GM12878 (cell line): ENCODE measurements around the gene FLII. TPM values are rescaled to one million over a fixed set of nuclear protein-coding genes. Genes with fewer than 3 reads are reported as not detected.

Source experiments
- CHD1 ChIP-seq: IDR thresholded peaks from 2 replicates; pipeline ENCODE4 v1.6.1; 2012; ENCODE audit warnings: low read depth, low read length, improper control_type of control experiment
- FOS ChIP-seq: IDR thresholded peaks from 3 replicates; pipeline ENCODE4 v1.6.1; 2011; ENCODE audit warnings: borderline replicate concordance; ENCODE audit not compliant: insufficient read length; ENCODE audit errors: extremely low read depth
- HDAC6 ChIP-seq: fragments of 200-600 bp; sonication (generic); IDR thresholded peaks from one replicate; pipeline ENCODE4 v1.8.0; 2017; ENCODE audit warnings: antibody characterized with exemption; ENCODE audit not compliant: unreplicated experiment
- NKRF ChIP-seq: fragments of 450-650 bp; conservative IDR thresholded peaks from 2 replicates; pipeline ENCODE4 v1.6.1; 2017; ENCODE audit warnings: mild to moderate bottlenecking, moderate library complexity
- SMAD1 ChIP-seq: fragments of 450-650 bp; IDR thresholded peaks from 2 replicates; pipeline ENCODE4 v1.6.1; 2018; ENCODE audit warnings: mild to moderate bottlenecking, low read depth; ENCODE audit not compliant: partially characterized antibody
- SMAD5 ChIP-seq: IDR thresholded peaks from 2 replicates; pipeline ENCODE4 v1.6.1; 2016; ENCODE audit warnings: antibody characterized with exemption, low read depth
- SPI1 ChIP-seq: IDR thresholded peaks from 2 replicates; pipeline ENCODE4 v1.6.1; 2011; ENCODE audit warnings: low read depth, mild to moderate bottlenecking, low read length, moderate library complexity, borderline replicate concordance; ENCODE audit not compliant: insufficient read depth
- polyA plus RNA-seq, 11 experiments: library from polyadenylated mRNA; depleted of rRNA in 4 of 11; unstranded in 6 of 11; stranded (reverse) in 5 of 11; fragments of >200 nt; fragmentation: Nextera tagmentation in 4 of 11; fragmentation: Illumina TruSeq in 1 of 11; extraction: Ambion mirVana in 4 of 11; extraction: Trizol in 1 of 11; gene quantifications; 1 replicate in 1 of 11; 2 replicates in 10 of 11; pipeline versions ENCODE4 v1.2.1 to v1.2.3, GENCODE V29; 2011 to 2016; ENCODE audit warnings: inconsistent platforms in 2 of 11, missing spikeins in 2 of 11, low read depth in 1 of 11
- total RNA-seq, 4 experiments: library from RNA; depleted of rRNA in 3 of 4; stranded (reverse); fragments of >200 nt in 3 of 4; fragmentation: Illumina TruSeq in 1 of 4; extraction: Trizol in 1 of 4; gene quantifications; 2 replicates each; pipeline versions ENCODE4 v1.2.1 to v1.2.3, GENCODE V29; 2013 to 2021
- TF ChIP-seq, protein P1 (sequence below): IDR thresholded peaks from 2 replicates; pipeline ENCODE4 v1.6.1; 2012; ENCODE audit warnings: low read length, inconsistent platforms
- TF ChIP-seq, protein P2 (sequence below): fragments of 450-650 bp; IDR thresholded peaks from 2 replicates; pipeline ENCODE4 v1.6.1; 2017; ENCODE audit warnings: mild to moderate bottlenecking, low read depth, inconsistent platforms; ENCODE audit not compliant: poor library complexity, severe bottlenecking

FLII gene
- total and polyA plus RNA-seq, 10 of the 15 experiments (the other 5 are each of a cell fraction or from before 2014, with no cell fraction given): 22.2 to 200 (median 121) TPM

DNA sequence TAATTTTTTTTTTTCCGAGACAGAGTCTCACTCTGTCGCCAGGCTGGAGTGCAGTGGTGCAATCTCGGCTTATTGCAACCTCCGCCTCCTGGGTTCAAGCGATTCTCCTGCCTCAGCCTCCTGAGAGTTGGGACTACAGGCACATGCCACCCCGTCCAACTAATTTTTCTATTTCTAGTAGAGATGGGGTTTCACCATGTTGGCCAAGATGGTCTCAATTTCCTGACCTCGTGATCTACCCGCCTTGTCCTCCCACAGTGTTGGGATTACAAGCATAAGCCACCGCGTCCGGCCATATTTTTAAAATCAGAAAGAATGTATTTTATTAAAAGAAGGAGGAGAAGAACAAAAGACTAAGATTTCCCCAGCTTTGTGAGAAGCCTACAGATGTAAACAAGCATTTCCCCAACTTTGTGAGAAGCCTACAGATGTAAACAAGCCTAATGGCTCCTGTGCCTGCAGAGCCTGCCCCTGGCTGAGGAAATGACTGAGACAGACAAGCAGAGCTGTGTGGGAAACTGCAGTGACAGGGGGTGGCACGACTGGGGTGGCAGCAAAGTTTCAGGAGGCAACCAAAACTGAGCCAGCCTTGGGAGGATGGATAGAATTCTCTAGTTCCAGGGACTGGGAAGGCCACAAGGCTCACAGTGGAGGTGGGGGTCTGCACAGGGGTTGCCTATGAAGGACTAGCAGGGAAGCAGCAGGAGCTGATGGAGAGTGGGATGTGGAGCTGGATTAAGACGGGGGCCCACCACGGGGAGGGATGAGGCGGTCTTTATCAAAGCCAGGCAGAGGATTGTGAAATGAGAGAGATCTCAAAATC lies 33.4 kb upstream of the FLII start (continued):
- TF ChIP-seq FOS (no peak), SMAD1 (no peak), NKRF (no peak), SPI1 (no peak), CHD1 (no peak), HDAC6 (no peak), SMAD5 (no peak)
- TF ChIP-seq, protein P1, sequence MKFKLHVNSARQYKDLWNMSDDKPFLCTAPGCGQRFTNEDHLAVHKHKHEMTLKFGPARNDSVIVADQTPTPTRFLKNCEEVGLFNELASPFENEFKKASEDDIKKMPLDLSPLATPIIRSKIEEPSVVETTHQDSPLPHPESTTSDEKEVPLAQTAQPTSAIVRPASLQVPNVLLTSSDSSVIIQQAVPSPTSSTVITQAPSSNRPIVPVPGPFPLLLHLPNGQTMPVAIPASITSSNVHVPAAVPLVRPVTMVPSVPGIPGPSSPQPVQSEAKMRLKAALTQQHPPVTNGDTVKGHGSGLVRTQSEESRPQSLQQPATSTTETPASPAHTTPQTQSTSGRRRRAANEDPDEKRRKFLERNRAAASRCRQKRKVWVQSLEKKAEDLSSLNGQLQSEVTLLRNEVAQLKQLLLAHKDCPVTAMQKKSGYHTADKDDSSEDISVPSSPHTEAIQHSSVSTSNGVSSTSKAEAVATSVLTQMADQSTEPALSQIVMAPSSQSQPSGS: no peak
- TF ChIP-seq, protein P2, sequence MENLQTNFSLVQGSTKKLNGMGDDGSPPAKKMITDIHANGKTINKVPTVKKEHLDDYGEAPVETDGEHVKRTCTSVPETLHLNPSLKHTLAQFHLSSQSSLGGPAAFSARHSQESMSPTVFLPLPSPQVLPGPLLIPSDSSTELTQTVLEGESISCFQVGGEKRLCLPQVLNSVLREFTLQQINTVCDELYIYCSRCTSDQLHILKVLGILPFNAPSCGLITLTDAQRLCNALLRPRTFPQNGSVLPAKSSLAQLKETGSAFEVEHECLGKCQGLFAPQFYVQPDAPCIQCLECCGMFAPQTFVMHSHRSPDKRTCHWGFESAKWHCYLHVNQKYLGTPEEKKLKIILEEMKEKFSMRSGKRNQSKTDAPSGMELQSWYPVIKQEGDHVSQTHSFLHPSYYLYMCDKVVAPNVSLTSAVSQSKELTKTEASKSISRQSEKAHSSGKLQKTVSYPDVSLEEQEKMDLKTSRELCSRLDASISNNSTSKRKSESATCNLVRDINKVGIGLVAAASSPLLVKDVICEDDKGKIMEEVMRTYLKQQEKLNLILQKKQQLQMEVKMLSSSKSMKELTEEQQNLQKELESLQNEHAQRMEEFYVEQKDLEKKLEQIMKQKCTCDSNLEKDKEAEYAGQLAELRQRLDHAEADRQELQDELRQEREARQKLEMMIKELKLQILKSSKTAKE: no peak
